HCT116 (cell line): ENCODE data around the gene SPOP. TPM values are rescaled to one million over a fixed set of nuclear protein-coding genes. Genes with fewer than 3 reads are reported as not detected.

ENCODE experiments used
- ATAC-seq: fragments of 200-7000 bp; cut with Tn5 transposase; 2 replicates; pipeline ENCODE4 v1.9.1; 2020; ENCODE audit warnings: mild to moderate bottlenecking, moderate library complexity
- BruUV-seq: library from RNA; stranded (reverse); fragments of 400-500 nt; replicated peaks from 2 replicates; lab custom pipeline; 2021; lab: Mats Ljungman, UMichigan
- CTCF ChIA-PET: fragments of 300-600 bp; sonication (Branson Sonifier 250); formaldehyde crosslinking; loops from one replicate; lab custom pipeline; 2021; ENCODE audit warnings: antibody characterized with exemption; lab: Charles Lee
- POLR2A ChIA-PET: fragments of 300-600, 350-600 bp; sonication (Branson Sonifier 250); formaldehyde crosslinking; loops from one replicate; lab custom pipeline; 2021; ENCODE audit warnings: antibody characterized with exemption; lab: Charles Lee
- RAD21 ChIA-PET, 2 experiments: fragments of 300-600 bp; sonication (Branson Sonifier 250); formaldehyde crosslinking; loops; one replicate each; lab custom pipeline; 2023; ENCODE audit warnings: low total read pairs in 2 of 2; ENCODE audit not compliant: uncharacterized antibody in 2 of 2, unreplicated experiment in 2 of 2, low non-redundant PET in 1 of 2; lab: Charles Lee
- DNase-seq: peaks from one replicate; pipeline ENCODE4 v3.0.0-alpha.2; 2010; ENCODE audit warnings: low read depth, low spot score
- H2AFZ ChIP-seq: fragments of 200-600 bp; shearing (Covaris generic), sonication (generic); 2 replicates; pipeline ENCODE4 v1.6.1; 2017; ENCODE audit warnings: low read depth, mixed run types, mixed read lengths, antibody characterized with exemption, low read length; ENCODE audit not compliant: poor library complexity, severe bottlenecking
- H3K27ac ChIP-seq: 2 replicates; pipeline ENCODE4 v1.5.1; 2012; ENCODE audit warnings: low read depth, low read length
- H3K27me3 ChIP-seq: fragments of 200-600 bp; sonication (generic); 2 replicates; pipeline ENCODE4 v1.6.1; 2016; ENCODE audit warnings: mixed run types, low read length, mixed read lengths; ENCODE audit not compliant: insufficient read depth
- H3K36me3 ChIP-seq, 2 experiments: fragments of 200-500 bp in 1 of 2; fragments of 200-600 bp in 1 of 2; sonication (Bioruptor generic) in 1 of 2; sonication (generic) in 1 of 2; 2 replicates each; pipeline versions ENCODE4 v1.5.1 to v1.6.1; 2014 to 2016; ENCODE audit warnings: low read length in 2 of 2, inconsistent platforms in 1 of 2, mixed read lengths in 1 of 2, mixed run types in 1 of 2; ENCODE audit not compliant: insufficient read depth in 2 of 2, control insufficient read depth in 1 of 2
- H3K4me1 ChIP-seq, 2 experiments: fragments of 200-600 bp in 1 of 2; sonication (generic) in 1 of 2; 2 replicates each; pipeline versions ENCODE4 v1.5.1 to v1.6.1; 2012 to 2017; ENCODE audit warnings: low read length in 2 of 2, inconsistent platforms in 1 of 2, mild to moderate bottlenecking in 1 of 2, mixed read lengths in 1 of 2, mixed run types in 1 of 2, moderate library complexity in 1 of 2; ENCODE audit not compliant: insufficient read depth in 2 of 2, control insufficient read depth in 1 of 2
- H3K4me2 ChIP-seq: fragments of 200-600 bp; sonication (generic); 2 replicates; pipeline ENCODE4 v1.6.1; 2017; ENCODE audit warnings: mixed run types, low read length, mixed read lengths
- H3K4me3 ChIP-seq, 2 experiments: fragments of 200-600 bp in 1 of 2; sonication (generic) in 1 of 2; replicated peaks in 1 of 2; 2 replicates each; pipeline ENCODE4 v1.5.1; 2011 to 2016; ENCODE audit warnings: low read length in 2 of 2, control low read depth in 1 of 2, low read depth in 1 of 2, mild to moderate bottlenecking in 1 of 2, mixed read lengths in 1 of 2, mixed run types in 1 of 2
- H3K79me2 ChIP-seq: fragments of 200-600 bp; sonication (generic); 2 replicates; pipeline ENCODE4 v1.6.1; 2017; ENCODE audit warnings: mild to moderate bottlenecking, mixed run types, low read length, moderate library complexity, mixed read lengths; ENCODE audit not compliant: insufficient read depth
- H3K9ac ChIP-seq: fragments of 200-600 bp; sonication (generic); 2 replicates; pipeline ENCODE4 v1.6.1; 2016; ENCODE audit warnings: low read length, mixed read lengths
- H3K9me2 ChIP-seq: fragments of 200-600 bp; sonication (generic), shearing (Covaris generic); 2 replicates; pipeline ENCODE4 v1.6.1; 2017; ENCODE audit warnings: mixed run types, mild to moderate bottlenecking, moderate library complexity; ENCODE audit not compliant: insufficient read depth
- H3K9me3 ChIP-seq, 2 experiments: fragments of 200-500 bp in 1 of 2; fragments of 200-600 bp in 1 of 2; sonication (Bioruptor generic) in 1 of 2; sonication (generic) in 1 of 2; 2 replicates each; pipeline ENCODE4 v1.6.1; 2014 to 2017; ENCODE audit warnings: low read length in 2 of 2, mixed read lengths in 2 of 2, inconsistent platforms in 1 of 2, low read depth in 1 of 2, mild to moderate bottlenecking in 1 of 2, mixed run types in 1 of 2, moderate library complexity in 1 of 2; ENCODE audit not compliant: control insufficient read depth in 1 of 2, insufficient read depth in 1 of 2
- H4K20me1 ChIP-seq: fragments of 200-600 bp; sonication (generic), shearing (Covaris generic); 2 replicates; pipeline ENCODE4 v1.6.1; 2017; ENCODE audit warnings: mixed run types, mild to moderate bottlenecking, moderate library complexity; ENCODE audit not compliant: insufficient read depth
- ATF3 ChIP-seq: IDR thresholded peaks from 2 replicates; pipeline ENCODE4 v1.6.1; 2012
- CBX3 ChIP-seq: IDR thresholded peaks from 2 replicates; pipeline ENCODE4 v1.6.1; 2012; ENCODE audit warnings: low read depth
- CEBPB ChIP-seq: IDR thresholded peaks from 2 replicates; pipeline ENCODE4 v1.6.1; 2012; ENCODE audit warnings: low read depth
- CTCF ChIP-seq, 3 experiments: fragments of 200-600 bp in 1 of 3; sonication (generic) in 1 of 3; IDR thresholded peaks in 2 of 3; conservative IDR thresholded peaks in 1 of 3; 2 replicates each; pipeline ENCODE4 v1.5.1; 2012 to 2017; ENCODE audit warnings: low read depth in 2 of 3, low read length in 2 of 3, antibody characterized with exemption in 1 of 3, borderline replicate concordance in 1 of 3, control low read depth in 1 of 3, mild to moderate bottlenecking in 1 of 3, mixed read lengths in 1 of 3, mixed run types in 1 of 3, moderate library complexity in 1 of 3; ENCODE audit not compliant: insufficient read depth in 1 of 3
- EGR1 ChIP-seq: IDR thresholded peaks from 2 replicates; pipeline ENCODE4 v1.6.1; 2012; ENCODE audit warnings: low read depth
- ELF1 ChIP-seq: IDR thresholded peaks from 2 replicates; pipeline ENCODE4 v1.6.1; 2012; ENCODE audit warnings: low read depth, borderline replicate concordance
- EZH2 ChIP-seq: fragments of 200-600 bp; sonication (generic); IDR thresholded peaks from 2 replicates; pipeline ENCODE4 v1.6.1; 2017; ENCODE audit warnings: antibody characterized with exemption, mixed run types
- EZH2phosphoT487 ChIP-seq: fragments of 200-600 bp; IDR thresholded peaks from 2 replicates; pipeline ENCODE4 v1.6.1; 2018; ENCODE audit warnings: antibody characterized with exemption, borderline replicate concordance
- FOSL1 ChIP-seq: IDR thresholded peaks from 2 replicates; pipeline ENCODE4 v1.6.1; 2012; ENCODE audit warnings: low read depth
- JUND ChIP-seq: IDR thresholded peaks from 2 replicates; pipeline ENCODE4 v1.6.1; 2012
- POLR2A ChIP-seq: IDR thresholded peaks from 2 replicates; pipeline ENCODE4 v1.7.0; 2011; ENCODE audit warnings: borderline replicate concordance; ENCODE audit not compliant: insufficient read depth, insufficient read length; ENCODE audit errors: extremely low read depth
- REST ChIP-seq: IDR thresholded peaks from 2 replicates; pipeline ENCODE4 v1.6.1; 2012; ENCODE audit warnings: low read depth
- SIN3A ChIP-seq: IDR thresholded peaks from 2 replicates; pipeline ENCODE4 v1.6.1; 2012; ENCODE audit warnings: low read depth
- SP1 ChIP-seq: IDR thresholded peaks from 2 replicates; pipeline ENCODE4 v1.6.1; 2012; ENCODE audit warnings: low read depth
- SRF ChIP-seq: IDR thresholded peaks from 2 replicates; pipeline ENCODE4 v1.6.1; 2012; ENCODE audit warnings: low read depth
- TCF7L2 ChIP-seq: IDR thresholded peaks from 2 replicates; pipeline ENCODE4 v1.7.0; 2011; ENCODE audit warnings: borderline replicate concordance, inconsistent platforms; ENCODE audit not compliant: insufficient read depth, insufficient read length; ENCODE audit errors: extremely low read depth
- YY1 ChIP-seq: IDR thresholded peaks from 2 replicates; pipeline ENCODE4 v1.6.1; 2011; ENCODE audit warnings: low read length, low read depth, moderate library complexity, mild to moderate bottlenecking; ENCODE audit not compliant: insufficient replicate concordance; ENCODE audit errors: extremely low read depth
- ZFX ChIP-seq: fragments of 450-650 bp; IDR thresholded peaks from 2 replicates; pipeline ENCODE4 v1.6.1; 2017
- ZNF274 ChIP-seq: fragments of 200-500 bp; sonication (Bioruptor generic); IDR thresholded peaks from 2 replicates; pipeline ENCODE4 v1.6.1; 2014; ENCODE audit warnings: mild to moderate bottlenecking, low read depth, low read length, inconsistent platforms
- intact Hi-C: fragments of 100-400 bp; cut with micrococcal nuclease; formaldehyde crosslinking; loops from 2 replicates; pipeline ENCODE4 v1.10.0; 2022
- total RNA-seq: library from RNA; stranded (reverse); gene quantifications from one replicate; pipeline ENCODE4 v1.2.1, GENCODE V29; 2021; ENCODE audit not compliant: unreplicated experiment

Gene SPOP
- total RNA-seq, 1 experiment from 2014 or later = 85.1 TPM

GRCh38 chr17:49670002-49670401 lies 7.9 kb downstream of the SPOP start:
- ChIA-PET RAD21 (no interaction called here), CTCF (no interaction called here), POLR2A (no interaction called here)
- H3K79me2 ChIP-seq = peaks cover 84% of the 10 kb centered on the region
- ATAC-seq (no peak), DNase-seq (no peak)
- BruUV-seq = no TSS peak
- H2AFZ ChIP-seq = no peak overlapping the region
- no peak overlapping the region for H3K27ac ChIP-seq
- H3K27me3 ChIP-seq = no peaks in the 10 kb centered on the region
- H3K9ac ChIP-seq = no peak overlapping the region
- H3K9me3 ChIP-seq = no peaks in the 10 kb centered on the region
- no peak overlapping the region for H3K4me3 ChIP-seq
- no peaks in the 10 kb centered on the region; a peak in 1 of 4 replicates for H3K36me3 ChIP-seq
- no peak for TF ChIP-seq EGR1
- no peak for TF ChIP-seq SIN3A
- TF ChIP-seq EZH2phosphoT487 = no peak
- TF ChIP-seq SP1 = no peak
- no peak for TF ChIP-seq SRF
- TF ChIP-seq ELF1 = no peak
- no peak for TF ChIP-seq CBX3
- no peak for TF ChIP-seq POLR2A
- no peak for TF ChIP-seq CEBPB
- TF ChIP-seq EZH2 = no peak
- TF ChIP-seq ATF3 = no peak
- no peak for TF ChIP-seq YY1
- no peak for TF ChIP-seq ZFX
- TF ChIP-seq FOSL1 = no peak
- TF ChIP-seq REST = no peak
- no peak for TF ChIP-seq ZNF274
- no peak for TF ChIP-seq JUND
- no peak for TF ChIP-seq CTCF (IDR thresholded peaks at IDR 0.05 in 2 of 3, conservative IDR thresholded peaks at IDR 0.05 in 1 of 3; ENCODE audit: borderline replicate concordance in 1 of 3, insufficient read depth in 1 of 3, low read depth in 2 of 3, low read length in 2 of 3)
- no peak for TF ChIP-seq TCF7L2
- intact Hi-C loops = no loop called here
- no peaks in the 10 kb centered on the region for H3K4me1 ChIP-seq
- H3K9me2 ChIP-seq = no peaks in the 10 kb centered on the region
- H4K20me1 ChIP-seq = peaks cover 2% of the 10 kb centered on the region; the same call in 1 of the 2 replicates
- no peak overlapping the region for H3K4me2 ChIP-seq
